ENCODE data around the gene USP22.
A peak's percentile ranks its signal among the peaks of the same experiment; 100 is the strongest.
"Not testable (repeated sequence)": the region's sequence is repeated elsewhere in the genome, so short reads cannot be mapped to it uniquely, and the experiment has no call there.

Gene USP22

DNA sequence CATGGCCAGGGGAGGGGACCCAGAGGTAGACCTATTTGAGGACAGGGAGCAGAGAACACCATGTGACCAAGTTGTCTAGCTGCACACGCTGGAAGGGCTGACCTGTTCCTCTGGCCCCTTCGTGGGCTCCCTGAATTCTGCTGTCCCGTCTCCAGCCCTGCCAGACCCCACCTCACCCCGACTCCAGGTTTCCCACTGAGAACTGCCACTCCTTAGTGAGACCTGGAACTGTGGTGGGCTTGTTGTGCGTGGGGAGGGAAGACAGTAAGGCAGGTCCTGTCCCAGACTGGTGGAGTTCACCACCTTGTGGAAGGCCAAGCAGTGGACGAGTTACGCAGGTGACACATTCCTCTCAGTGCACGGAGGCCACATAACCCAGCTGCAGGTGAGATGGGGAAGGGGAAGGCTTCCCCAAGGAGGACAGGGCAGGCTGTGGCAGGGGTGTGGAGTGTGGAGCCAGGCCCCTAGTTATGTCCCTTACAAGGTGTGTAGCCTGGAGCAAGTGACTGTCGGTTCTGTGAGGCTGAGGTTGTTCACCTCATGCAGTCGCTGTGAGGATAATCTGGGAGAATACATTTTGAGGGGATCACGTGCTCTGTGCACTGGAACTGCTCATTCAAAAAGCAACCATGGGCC lies 54.7 kb downstream of the USP22 start:
- DNase-seq (ENCODE audit: low spot score) = no peak

DNA sequence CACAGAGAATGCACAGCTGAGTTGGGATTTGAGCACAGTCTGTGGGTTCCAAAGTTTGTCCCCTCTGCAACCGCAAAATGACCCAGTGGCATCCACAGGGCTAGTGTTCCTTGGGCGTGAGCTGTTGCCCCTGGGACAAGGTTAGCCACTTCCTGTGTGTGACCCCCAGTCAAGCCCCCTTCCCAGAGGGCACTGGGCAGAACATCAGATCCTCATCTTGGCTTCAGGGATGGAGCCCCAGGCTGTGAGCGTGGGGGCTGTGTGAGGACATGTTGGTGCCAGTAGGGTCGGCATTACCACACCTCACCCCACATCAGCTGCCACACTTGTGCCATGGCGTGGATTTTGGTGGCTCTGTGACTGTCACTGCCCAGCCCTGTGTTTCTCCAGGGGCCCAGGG lies 55.3 kb downstream of the USP22 start:
- no peak for DNase-seq (ENCODE audit: low spot score)

DNA sequence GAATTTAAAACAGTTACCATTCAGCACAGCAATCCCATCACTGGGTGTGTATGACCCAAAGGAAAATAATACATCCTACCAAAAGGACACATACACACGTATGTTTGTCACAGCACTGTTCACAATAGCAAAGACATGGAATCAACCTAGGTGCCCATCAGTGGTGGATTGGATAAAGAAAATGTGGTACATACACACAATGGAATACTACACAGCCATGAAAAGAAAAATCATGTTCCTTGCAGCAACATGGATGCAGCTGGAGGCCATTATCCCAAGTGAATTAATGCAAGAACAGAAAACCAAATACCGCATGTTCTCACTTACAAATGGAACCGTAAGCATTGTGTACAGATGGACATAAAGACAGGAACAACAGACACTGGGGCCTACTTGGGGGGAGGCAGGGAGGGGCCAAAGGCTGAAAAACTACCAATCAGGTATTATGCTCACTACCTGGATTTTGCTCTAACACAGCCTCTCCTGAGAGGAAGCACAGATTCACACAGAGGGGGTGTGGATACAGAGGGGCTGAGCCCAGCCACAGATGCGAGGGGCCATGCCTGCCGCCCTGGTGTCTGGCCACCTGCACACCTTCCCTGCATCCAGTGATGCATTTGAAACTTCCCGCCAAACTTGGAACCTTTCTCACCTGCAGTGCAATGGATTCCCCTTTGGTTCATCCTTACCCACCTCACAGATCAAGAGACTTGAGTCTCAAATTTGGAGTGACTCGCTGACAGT lies 55.9 kb downstream of the USP22 start:
- no peak for DNase-seq (ENCODE audit: low spot score)

DNA sequence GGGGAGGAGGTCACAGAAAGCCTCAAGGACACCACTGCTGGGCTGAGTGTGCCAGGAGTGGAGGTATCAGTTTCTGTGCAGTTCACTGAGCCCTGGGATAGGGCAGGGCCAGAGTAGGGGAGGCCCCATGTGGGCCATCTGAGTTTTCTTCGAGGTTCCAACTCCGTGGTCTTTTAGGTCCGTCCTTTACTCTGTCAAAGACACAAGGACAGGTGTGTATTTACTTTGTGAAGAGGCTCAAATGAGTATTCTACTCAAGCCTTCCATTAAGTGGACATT lies 59.5 kb downstream of the USP22 start:
- no peak for DNase-seq (ENCODE audit: low spot score)

DNA sequence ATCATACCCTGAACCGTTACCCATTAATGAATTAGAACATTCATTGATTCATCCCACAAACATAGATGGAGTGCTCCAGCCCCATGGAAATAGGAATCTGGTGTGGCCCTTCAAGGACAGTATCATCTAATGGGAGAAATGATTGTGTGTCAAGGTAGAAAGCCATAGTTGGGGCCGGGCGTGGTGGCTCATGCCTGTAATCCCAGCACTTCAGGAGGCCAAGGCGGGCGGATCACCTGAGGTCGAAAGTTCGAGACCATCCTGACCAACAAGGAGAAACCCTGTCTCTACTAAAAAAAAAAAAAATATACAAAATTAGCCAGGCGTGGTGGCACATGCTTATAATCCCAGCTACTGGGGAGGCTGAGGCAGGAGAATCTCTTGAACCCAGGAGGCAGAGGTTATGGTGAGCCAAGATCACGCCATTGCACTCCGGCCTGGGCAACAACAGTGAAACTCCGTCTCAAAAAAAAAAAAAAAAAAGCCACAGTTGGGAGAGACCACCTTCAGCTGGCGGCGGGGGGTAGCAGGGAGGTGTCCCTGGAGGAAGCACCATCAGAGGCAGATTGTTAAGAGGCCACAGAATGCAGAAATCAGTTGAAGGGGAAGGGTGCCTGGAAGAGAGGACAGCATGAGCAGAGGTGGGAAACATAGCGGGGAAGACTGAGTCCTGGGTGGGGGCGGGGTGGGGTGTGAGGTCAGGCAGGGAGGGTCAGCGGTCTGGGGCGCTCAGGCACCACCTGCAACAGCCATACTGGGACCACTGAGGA lies 60.0 kb downstream of the USP22 start:
- DNase-seq (ENCODE audit: low spot score) = no peak

DNA sequence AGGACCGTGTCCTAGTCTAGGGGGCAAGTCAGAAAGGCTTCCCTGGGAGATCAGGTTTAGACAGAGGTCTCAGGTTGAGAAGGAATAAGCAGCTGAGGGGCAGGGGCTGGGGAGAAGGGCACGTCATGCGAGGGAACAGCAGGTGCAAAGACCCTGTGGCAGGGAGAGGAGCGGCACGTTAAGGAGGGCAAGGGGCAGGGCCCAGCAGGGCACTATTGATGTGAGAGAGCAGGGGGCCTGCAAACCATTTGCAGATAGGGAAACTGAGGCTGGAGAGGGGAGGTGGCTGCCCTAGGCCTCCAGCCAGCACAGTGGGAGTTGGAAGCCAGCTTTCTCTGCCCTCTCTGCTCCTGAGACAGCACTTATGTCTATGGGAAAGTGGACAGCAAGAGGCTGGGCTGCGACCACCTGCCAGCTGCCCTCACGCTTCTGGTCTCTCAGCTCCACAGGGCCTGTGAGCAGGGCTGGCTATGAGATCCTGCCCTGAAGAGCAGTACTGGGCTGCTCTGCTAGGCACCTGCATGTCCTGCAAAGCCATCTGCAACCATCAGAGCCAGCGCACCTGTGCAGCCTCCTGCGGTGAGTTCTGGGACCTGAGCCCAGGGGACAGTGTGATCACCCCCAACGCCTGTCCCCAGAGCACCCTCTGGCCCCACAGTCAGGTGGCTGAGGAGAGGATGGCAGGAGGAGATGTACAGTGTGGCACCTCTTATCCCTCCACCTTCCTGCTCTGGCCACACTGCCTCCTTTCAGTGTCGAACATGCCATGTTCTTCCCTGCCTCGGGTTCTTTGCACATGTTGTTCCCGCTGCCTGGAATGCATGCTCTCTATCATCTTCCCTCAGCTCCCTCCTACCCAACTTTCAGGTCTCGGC lies 61.5 kb downstream of the USP22 start:
- DNase-seq (ENCODE audit: low spot score) = no peak

DNA sequence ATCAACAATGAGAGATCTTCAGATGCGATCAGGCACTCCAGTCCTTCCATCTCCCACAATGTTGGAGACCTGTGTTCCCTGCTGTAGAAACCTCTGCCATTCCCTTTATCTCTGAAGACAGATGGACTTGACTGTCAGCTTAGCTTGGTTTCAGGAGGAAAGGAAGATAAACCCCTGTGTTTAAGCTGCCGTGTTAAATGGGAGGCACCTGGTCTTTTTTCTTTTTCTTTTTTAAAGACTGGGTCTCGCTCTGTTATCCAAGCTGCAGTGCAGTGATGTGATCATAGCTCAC lies 63.1 kb downstream of the USP22 start:
- no peak for DNase-seq (ENCODE audit: low spot score)

DNA sequence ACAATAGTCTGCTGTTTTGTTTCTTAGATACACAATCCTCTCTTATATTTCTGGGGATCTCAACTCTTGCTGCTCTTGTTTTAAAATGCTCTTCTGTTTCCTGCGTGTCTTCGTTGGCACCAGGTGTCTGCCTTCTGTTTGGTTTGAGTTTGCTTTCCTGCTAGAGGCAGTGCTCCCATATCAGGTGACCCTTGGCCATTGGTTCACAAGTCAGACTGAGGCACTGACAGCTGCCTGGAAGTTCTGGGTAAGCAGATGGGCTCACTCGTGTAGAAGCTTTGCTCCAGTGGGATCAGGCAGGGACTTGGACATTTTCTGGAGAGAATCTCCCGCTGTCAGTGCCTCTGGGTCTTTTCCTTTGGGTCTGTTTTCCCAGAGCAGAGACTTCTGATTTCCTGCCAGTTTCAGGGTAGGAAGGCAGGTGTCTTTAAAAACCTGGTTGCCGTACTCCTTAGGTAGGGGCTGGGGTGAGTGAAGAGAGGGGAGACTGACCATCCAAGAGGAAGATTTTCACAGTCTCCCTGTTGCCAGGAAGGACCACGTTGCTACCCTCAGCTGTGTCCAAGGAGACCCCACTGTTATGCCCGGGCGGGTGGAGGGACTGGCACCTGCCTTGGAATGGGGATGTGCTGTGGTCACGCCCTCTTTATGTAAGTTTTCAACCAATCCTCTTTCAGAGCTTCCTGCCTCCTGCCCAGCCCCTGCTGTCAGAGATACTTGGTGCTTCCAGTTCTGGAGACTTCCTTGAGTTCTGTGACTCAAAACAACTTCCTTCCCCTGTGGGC lies 63.6 kb downstream of the USP22 start:
- not testable (repeated sequence) for DNase-seq (ENCODE audit: low spot score)

DNA sequence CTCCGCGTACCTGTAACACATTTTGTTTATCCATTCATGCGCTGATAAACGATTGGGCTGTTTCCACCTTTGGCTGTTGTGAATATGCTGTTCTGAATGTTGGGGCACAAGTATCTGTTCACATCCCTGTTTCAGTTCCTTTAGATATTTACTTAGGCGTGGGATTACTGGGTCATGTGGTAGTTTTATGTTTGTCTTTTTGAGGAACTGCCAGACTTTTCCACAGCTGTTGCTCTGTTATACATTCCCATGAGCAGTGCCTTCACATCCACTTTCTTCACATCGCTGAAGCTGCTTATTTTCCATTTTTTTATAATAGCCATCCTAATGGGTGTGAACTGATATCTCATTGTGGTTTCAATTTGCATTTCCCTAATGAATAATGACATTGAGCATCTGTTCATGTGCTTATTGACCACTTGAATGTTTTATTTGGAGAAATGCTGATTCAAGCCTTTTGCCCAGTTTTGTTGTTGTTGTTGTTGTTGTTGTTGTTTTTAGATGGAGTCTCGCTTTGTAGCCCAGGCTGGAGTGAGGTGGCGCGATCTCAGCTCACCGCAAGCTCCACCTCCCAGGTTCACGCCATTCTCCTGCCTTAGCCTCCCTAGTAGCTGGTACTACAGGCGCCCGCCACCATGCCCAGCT lies 65.1 kb downstream of the USP22 start:
- not testable (repeated sequence) for DNase-seq (ENCODE audit: low spot score)

DNA sequence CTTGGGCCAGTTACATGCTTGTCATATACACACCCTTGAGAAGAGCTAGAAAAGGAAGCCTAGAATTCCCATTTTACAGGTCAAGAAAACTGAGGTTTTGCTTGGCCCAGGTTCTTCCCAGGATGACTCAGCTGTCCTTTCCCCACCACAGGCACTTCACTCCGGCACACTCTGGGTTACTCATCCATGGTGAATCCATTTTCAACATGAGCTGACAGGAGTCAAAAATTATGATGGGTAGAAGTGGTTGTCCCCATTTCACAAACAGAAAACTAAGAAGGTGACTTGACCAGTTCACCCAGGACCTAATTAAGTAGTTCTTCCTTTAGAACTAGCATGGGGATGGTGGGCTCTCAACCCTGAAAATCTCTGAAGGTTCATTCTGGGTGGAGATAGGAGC lies 67.2 kb downstream of the USP22 start:
- peak; percentile 32 for DNase-seq (ENCODE audit: low spot score)

DNA sequence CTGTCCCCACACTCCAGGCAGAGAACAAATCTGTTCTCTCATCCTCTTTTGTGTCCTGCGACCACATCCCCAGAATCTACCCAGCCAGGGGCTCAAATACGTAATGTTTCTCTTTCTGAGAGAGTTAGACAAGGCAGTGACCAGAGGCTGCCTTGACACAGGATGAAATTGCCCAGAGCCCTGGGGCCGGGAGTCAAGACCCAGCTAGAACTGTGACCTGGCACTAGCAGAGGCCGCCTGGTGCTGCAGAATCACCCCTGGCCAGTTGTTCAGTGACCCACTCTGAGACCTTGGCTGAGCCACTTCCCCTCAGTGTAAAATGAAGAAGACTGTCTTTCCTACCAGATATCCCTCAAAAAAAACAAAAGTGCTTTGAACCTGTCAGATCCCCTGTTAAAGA lies 72.5 kb downstream of the USP22 start:
- DNase-seq (ENCODE audit: low spot score) = no peak

DNA sequence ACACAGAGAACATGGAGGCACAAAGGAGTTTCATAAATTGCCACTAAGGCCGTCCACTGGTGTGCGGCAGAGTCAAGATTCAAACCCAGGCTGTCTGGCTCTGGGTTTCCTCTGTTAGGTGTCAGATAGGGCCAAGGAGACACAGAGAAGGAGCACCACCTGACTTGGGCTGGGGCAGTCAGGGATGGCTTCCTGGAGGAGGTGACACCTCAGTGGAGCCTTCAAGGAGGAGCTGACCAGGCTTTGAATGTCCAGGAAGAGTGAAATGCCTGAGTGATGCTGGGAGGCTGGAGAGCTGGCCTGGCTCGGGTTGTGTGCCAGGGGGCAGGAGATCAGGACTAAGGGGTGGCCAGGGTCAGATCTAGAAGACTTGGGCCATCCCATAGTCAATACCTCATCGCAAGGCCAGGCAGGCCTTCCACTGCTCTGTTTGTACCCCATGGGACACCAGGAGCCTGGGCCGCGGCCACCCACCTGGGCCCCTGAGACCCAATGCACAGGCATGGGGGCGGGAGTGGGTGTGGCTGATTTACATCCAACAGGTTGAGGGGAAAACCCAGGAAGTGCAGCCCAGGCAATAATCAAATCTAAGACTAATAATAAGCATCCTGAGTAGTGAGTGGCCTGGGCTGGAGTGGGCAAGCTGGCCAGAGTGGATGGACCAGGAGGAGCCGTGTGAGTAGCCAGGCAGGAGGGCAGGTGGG lies 73.7 kb downstream of the USP22 start:
- no peak for DNase-seq (ENCODE audit: low spot score)

DNA sequence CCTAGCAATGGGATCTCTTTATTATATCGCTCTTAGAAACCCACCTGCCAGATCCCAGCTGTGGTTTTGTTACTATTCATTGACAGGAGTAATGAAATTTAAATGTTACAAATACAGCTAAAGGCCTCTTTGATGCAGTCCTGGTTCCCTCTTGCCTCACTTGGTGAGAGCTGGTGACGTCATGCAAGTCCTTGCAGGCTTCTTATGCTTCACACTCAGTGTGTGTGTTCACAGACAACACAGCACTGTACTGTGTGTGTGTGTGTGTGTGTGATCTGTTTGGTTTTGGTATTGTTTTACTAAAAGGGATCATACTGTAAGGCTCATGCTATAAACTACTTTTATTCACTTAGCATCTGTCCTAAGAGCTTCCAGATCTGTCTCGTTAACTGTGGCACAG lies 75.0 kb downstream of the USP22 start:
- no peak for DNase-seq (ENCODE audit: low spot score)

DNA sequence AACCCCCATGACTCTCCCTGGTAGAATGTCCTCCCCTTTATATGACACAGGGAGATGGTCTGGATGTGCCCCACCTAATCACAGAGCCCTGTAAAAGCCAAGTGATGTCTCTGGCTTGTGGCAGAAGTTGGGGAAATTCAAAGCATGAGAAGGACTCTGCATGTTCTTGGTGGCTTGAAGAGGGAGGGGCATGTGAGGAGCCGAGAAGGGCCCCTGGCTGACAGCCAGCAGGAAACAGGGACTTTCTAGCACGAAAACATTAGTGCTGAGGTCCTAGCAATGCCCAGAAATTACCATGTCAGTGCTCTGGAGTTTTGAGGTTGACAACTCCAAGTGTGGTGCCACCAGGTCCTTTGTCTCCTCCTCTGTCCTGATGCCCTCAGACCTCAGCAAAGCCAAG lies 75.9 kb downstream of the USP22 start:
- DNase-seq (ENCODE audit: low spot score) = no peak

DNA sequence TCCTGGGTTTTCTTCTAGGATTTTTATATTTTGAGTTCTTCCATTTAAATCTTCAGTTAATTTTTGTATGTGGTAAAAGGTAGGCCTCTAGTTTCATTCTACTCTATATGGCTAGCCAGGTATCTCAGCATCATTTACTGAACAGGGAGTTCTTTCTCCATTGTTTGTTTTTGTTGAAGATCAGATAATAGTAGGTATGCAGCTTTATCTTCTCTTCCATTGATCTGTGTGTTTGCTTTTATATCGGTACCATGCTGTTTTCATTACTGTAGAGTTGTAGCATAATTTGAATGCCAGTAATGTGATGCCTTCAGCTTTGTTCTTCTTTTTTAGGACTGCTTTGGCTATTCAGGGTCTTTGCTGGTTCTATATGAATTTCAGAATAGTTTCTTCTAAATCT lies 77.3 kb downstream of the USP22 start:
- no peak for DNase-seq (ENCODE audit: low spot score)

DNA sequence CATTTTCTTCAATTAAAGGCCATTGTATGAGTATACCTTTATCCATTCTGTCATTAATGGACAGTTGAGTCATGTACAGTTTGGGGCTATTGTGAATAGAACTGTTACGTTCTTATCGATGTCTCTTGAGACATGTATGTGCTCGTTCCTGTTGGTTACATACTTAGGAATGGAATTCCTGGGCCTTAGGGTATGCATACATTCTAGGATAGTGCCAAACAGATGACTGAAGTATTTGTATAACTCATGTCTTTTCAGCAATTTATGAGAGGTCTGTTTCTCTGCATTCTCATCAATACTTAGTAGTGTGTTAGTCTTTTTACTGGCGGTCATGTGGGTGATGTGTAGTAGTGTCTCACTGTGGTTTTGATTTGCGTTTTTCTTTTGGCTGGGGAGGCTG lies 81.2 kb downstream of the USP22 start:
- no peak for DNase-seq (ENCODE audit: low spot score)

DNA sequence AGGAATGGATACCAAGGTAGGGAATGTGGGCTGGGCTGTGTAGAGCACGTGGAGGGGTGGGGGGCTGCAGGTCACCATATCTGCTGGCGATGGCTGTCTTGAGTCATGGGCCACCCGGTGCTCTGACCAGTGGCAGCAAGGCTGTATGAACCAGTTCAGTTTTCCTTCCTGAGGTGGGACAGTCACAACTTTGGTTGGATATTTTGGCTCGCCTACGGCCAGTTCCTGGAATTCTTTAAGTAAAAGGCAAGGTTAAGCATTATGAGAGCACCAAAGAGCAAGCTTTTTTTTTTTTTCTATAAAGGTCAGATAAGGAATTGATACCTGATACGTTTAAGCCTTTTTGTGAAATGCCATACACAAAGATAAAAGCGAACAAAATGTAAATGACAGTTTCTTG lies 81.9 kb downstream of the USP22 start:
- DNase-seq (ENCODE audit: low spot score) = no peak

DNA sequence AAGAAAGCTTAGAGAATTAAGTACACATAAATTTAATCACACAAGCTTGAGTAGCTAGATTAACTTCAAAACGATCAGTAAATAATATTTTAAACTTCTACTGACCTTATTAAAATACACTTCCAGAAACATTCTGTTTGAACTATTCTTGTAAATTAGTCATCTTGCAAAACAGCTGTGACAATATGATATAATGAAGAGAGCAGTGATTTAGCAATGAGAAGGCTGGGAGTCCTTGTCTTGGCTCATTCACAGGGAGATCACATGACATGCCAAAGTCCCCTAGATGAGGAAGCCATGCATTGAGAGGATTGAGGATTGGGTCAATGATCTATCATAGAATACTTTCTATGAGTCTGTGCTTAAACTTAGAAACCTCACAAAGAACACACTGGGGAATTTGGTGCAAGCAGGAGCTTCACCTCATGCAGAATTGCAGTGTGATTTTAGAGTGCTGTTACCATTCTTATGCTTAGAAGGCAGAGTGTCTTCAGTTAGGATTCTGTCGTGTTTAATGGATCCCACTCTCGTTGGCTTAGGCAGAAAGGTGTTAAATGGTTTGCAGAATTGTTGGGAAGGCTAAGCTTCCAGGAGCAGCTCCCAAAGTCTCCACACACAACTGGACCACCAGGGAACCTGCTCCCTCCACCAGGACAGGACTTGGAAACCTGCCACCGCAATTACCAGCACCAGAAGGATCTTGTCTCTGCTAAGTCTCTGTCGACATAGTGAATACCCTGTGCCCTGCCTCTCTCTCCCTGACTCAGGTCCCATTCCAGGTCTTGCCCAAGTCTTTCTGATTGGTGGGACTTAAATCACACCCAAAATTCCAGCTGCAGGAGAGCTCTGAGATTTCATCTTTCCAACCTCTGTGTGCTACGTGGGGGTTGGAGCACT lies 87.1 kb downstream of the USP22 start:
- peak; percentile 23 for DNase-seq (ENCODE audit: low spot score)

DNA sequence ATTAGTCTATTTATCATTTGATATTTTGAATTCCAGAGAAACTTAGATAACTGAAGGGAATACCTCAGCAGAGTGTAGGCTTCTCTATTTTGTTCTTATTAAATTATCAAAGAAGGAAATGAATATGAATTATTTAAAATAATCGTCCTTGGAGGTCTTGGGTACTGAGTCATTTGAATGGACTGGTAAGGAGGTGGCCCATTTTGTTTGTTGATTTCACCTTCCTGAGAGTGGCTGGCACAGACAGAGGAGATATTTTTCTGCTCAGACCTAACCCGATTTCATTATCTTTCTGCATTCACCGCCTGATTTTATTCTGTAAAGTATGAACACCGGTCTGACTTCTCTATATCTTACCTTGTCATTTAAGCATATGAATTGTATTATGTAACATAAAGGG lies 88.0 kb downstream of the USP22 start:
- no peak for DNase-seq (ENCODE audit: low spot score)

DNA sequence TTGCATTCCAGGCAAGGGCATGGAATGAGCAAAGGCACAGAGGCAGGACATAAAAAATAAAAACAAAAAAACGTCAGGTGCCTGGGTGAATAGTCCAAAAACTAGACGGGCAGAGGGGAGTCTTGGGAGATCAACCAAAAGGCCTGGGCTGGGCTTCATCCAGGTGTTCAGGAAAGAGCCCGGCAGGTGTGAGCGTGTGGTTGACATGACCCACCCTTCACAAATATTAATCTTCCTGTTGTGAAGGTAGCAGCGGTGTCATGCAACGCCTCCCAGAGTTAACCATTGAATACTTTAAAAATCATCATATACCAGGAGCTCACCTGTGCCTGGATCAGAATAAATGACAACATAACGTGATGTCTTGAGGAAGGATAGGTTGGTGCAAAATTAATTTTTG lies 90.6 kb downstream of the USP22 start:
- DNase-seq (ENCODE audit: low spot score) = no peak

All from kidney tubule cell (primary cell).